Osteoblast (primary cell): Measurements from ENCODE around the gene TYMP. TPM values are rescaled to one million over a fixed set of nuclear protein-coding genes. Genes with fewer than 3 reads are reported as not detected.
A peak's percentile ranks its signal among the peaks of the same experiment; 100 is the strongest.

ENCODE experiments used
- DNase-seq: peaks from one replicate; pipeline ENCODE4 v3.0.0; 2011; ENCODE audit warnings: low spot score, mixed read lengths; ENCODE audit not compliant: insufficient read length; ENCODE audit errors: missing footprints
- H2AFZ ChIP-seq: 2 replicates; pipeline ENCODE4 v1.6.0; 2011; ENCODE audit warnings: mild to moderate bottlenecking, low read length
- H3K27ac ChIP-seq: 2 replicates; pipeline ENCODE4 v1.5.1; 2011; ENCODE audit warnings: mild to moderate bottlenecking, low read depth, low read length, moderate library complexity
- H3K27me3 ChIP-seq: 2 replicates; pipeline ENCODE4 v1.6.0; 2012; ENCODE audit warnings: mild to moderate bottlenecking, control low read depth, inconsistent platforms, low read length, moderate library complexity; ENCODE audit not compliant: insufficient read depth
- H3K36me3 ChIP-seq: 2 replicates; pipeline ENCODE4 v1.5.1; 2011; ENCODE audit warnings: mild to moderate bottlenecking, low read length, control low read depth, moderate library complexity; ENCODE audit not compliant: insufficient read depth
- H3K4me1 ChIP-seq: 2 replicates; pipeline ENCODE4 v1.5.1; 2011; ENCODE audit warnings: mild to moderate bottlenecking, low read length, control low read depth, moderate library complexity; ENCODE audit not compliant: insufficient read depth
- H3K4me2 ChIP-seq: 2 replicates; pipeline ENCODE4 v1.6.0; 2011; ENCODE audit warnings: mild to moderate bottlenecking, low read length; ENCODE audit not compliant: insufficient read depth
- H3K4me3 ChIP-seq: fragments of 200-600 bp; sonication (generic); 3 replicates; pipeline ENCODE4 v1.5.1; 2012; ENCODE audit warnings: mild to moderate bottlenecking, low read length, inconsistent platforms; ENCODE audit not compliant: insufficient read depth
- H3K79me2 ChIP-seq: 2 replicates; pipeline ENCODE4 v1.6.0; 2012; ENCODE audit warnings: mild to moderate bottlenecking, low read length, control low read depth, inconsistent platforms; ENCODE audit not compliant: insufficient read depth
- H3K9me3 ChIP-seq: 2 replicates; pipeline ENCODE4 v1.5.1; 2011; ENCODE audit warnings: low read depth, low read length, control low read depth
- H4K20me1 ChIP-seq: 2 replicates; pipeline ENCODE4 v1.6.0; 2012; ENCODE audit warnings: mild to moderate bottlenecking, low read length, control low read depth; ENCODE audit not compliant: insufficient read depth
- total RNA-seq: library from RNA; depleted of rRNA; stranded (reverse); fragments of >200 nt; gene quantifications from 2 replicates; pipeline ENCODE4 v1.2.3, GENCODE V29; 2012
- TF ChIP-seq, protein P1 (sequence below): IDR thresholded peaks from 2 replicates; pipeline ENCODE4 v1.5.1; 2011; ENCODE audit warnings: mild to moderate bottlenecking, low read depth, low read length, moderate library complexity; ENCODE audit errors: extremely low read depth

Gene TYMP
- total RNA-seq, 1 donor: 30.0 TPM

DNA sequence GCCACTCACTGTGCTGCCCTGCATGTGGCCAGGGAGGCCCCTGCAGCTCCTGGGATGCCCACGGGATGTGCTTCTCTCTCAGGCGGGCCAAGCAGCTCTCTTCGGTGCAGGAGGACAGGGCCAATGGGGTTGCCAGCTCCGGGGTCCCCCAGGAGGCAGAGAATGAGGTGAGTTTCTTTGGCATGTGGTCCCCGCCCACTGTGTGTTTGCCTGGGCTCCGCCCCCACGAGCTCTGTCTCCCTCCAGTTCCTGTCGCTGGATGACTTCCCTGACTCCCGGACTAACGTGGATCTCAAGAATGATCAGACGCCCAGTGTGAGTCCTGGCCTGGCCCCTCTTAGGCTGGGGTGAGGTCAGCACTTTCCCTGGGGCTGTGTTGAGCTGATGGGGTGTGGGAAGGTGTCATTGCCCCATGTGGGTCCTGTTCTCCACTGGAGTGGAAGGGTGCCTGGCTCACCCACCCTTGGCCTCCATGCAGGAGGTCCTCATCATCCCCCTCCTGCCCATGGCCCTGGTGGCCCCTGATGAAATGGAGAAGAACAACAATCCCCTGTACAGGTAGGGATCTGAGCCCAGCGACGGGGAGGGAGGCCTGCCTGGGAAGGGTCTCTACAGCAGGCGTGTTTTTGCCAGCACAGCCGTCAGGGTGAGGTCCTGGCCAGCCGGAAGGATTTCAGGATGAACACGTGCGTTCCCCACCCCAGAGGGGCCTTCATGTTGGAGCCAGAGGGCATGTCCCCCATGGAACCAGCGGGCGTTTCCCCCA, 12.1 kb downstream of the TYMP start:
- Histone ChIP-seq H3K27ac (no peak overlapping the region), H3K27me3 (no peaks in the 10 kb centered on the region), H2AFZ (no peak overlapping the region), H4K20me1 (peaks cover 2% of the 10 kb centered on the region), H3K36me3 (peaks cover 19% of the 10 kb centered on the region), H3K4me3 (no peak overlapping the region), H3K79me2 (peaks cover 53% of the 10 kb centered on the region), H3K9me3 (no peaks in the 10 kb centered on the region), H3K4me2 (no peak overlapping the region), H3K4me1 (no peaks in the 10 kb centered on the region)
- peak; percentile 55 for DNase-seq
- TF ChIP-seq, protein P1, sequence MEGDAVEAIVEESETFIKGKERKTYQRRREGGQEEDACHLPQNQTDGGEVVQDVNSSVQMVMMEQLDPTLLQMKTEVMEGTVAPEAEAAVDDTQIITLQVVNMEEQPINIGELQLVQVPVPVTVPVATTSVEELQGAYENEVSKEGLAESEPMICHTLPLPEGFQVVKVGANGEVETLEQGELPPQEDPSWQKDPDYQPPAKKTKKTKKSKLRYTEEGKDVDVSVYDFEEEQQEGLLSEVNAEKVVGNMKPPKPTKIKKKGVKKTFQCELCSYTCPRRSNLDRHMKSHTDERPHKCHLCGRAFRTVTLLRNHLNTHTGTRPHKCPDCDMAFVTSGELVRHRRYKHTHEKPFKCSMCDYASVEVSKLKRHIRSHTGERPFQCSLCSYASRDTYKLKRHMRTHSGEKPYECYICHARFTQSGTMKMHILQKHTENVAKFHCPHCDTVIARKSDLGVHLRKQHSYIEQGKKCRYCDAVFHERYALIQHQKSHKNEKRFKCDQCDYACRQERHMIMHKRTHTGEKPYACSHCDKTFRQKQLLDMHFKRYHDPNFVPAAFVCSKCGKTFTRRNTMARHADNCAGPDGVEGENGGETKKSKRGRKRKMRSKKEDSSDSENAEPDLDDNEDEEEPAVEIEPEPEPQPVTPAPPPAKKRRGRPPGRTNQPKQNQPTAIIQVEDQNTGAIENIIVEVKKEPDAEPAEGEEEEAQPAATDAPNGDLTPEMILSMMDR: no peak

DNA sequence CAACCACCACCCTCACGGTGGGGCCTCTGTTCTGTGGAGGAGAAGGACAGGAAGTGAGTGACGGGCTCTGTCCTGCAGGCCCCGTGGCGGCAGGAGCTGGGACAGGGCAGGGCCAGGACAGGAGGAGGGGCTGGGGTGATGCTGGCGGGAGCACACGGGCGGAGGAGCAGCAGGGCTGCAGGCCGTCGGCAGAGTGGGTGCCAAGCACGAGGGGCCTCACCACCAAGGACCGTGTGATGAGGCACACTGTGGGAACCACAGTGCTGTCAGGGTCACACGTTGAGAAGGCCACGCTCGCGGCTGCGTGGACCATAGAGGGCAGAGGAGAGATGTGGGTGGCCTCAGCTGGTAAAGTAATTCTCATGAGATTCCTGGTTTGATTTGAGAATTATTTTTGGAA, 12.9 kb downstream of the TYMP start:
- no peaks in the 10 kb centered on the region for H3K4me1 ChIP-seq
- no peaks in the 10 kb centered on the region for H3K27me3 ChIP-seq
- no peak overlapping the region for H3K4me2 ChIP-seq
- H3K9me3 ChIP-seq: no peaks in the 10 kb centered on the region
- peaks cover 17% of the 10 kb centered on the region for H3K36me3 ChIP-seq
- H2AFZ ChIP-seq: no peak overlapping the region
- no peak overlapping the region for H3K27ac ChIP-seq
- no peak overlapping the region for H3K4me3 ChIP-seq
- H3K79me2 ChIP-seq: peaks cover 53% of the 10 kb centered on the region
- TF ChIP-seq, protein P1: no peak
- peaks cover 2% of the 10 kb centered on the region for H4K20me1 ChIP-seq
- DNase-seq: peak; percentile 72

GRCh38 chr22:50516068-50516467, 13.7 kb downstream of the TYMP start:
- Histone ChIP-seq H3K27me3 (no peaks in the 10 kb centered on the region), H3K27ac (no peak overlapping the region), H2AFZ (no peak overlapping the region), H3K4me2 (no peak overlapping the region), H3K4me3 (no peak overlapping the region), H3K9me3 (no peaks in the 10 kb centered on the region), H3K4me1 (no peaks in the 10 kb centered on the region), H3K79me2 (peaks cover 54% of the 10 kb centered on the region), H4K20me1 (peaks cover 2% of the 10 kb centered on the region), H3K36me3 (peaks cover 17% of the 10 kb centered on the region)
- peak; percentile 44 for DNase-seq
- TF ChIP-seq, protein P1: no peak

- H3K4me1 ChIP-seq: peaks cover 9% of the 10 kb centered on the region
- TF ChIP-seq, protein P1: no peak
- H4K20me1 ChIP-seq: peaks cover 2% of the 10 kb centered on the region
- no peak overlapping the region for H3K4me2 ChIP-seq
- H2AFZ ChIP-seq: no peak overlapping the region
- no peak for DNase-seq
- H3K9me3 ChIP-seq: no peaks in the 10 kb centered on the region
- H3K79me2 ChIP-seq: peaks cover 77% of the 10 kb centered on the region
- peaks cover 5% of the 10 kb centered on the region for H3K36me3 ChIP-seq
- no peak overlapping the region for H3K27ac ChIP-seq
- no peaks in the 10 kb centered on the region for H3K27me3 ChIP-seq
- H3K4me3 ChIP-seq: no peak overlapping the region
Observed at GRCh38 chr22:50513175-50513574, 16.6 kb downstream of the TYMP start.
